Stimulated activated CD4-positive, alpha-beta T cell treated with anti-CD3 and anti-CD28 coated beads, Interleukin-2, amount 100 ng/mL, for 48 hours (primary cell): ENCODE measurements around the gene TAF7L.
A peak's percentile ranks its signal among the peaks of the same experiment; 100 is the strongest.
"Not testable (repeated sequence)": the region's sequence is repeated elsewhere in the genome, so short reads cannot be mapped to it uniquely, and the experiment has no call there.

Experiments
- DNase-seq, 2 donors: peaks; one replicate each; pipeline ENCODE4 v3.0.0-alpha.2; 2020

Gene TAF7L, protein sequence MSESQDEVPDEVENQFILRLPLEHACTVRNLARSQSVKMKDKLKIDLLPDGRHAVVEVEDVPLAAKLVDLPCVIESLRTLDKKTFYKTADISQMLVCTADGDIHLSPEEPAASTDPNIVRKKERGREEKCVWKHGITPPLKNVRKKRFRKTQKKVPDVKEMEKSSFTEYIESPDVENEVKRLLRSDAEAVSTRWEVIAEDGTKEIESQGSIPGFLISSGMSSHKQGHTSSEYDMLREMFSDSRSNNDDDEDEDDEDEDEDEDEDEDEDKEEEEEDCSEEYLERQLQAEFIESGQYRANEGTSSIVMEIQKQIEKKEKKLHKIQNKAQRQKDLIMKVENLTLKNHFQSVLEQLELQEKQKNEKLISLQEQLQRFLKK

GRCh38 chrX:101290957-101291603 lies at the start of gene TAF7L:
Gene TAF7L (minus strand): TSS chrX:101291334. CDS start chrX:101287543, 3,791 bp downstream.
- DNase-seq: no peak

GRCh38 chrX:101337776-101338271 lies 46.7 kb upstream of the TAF7L start:
- no peak for DNase-seq

GRCh38 chrX:101334310-101334709 lies 43.2 kb upstream of the TAF7L start:
- DNase-seq: not testable (repeated sequence)

GRCh38 chrX:101326600-101326999 lies 35.5 kb upstream of the TAF7L start:
- DNase-seq: not testable (repeated sequence)

DNA sequence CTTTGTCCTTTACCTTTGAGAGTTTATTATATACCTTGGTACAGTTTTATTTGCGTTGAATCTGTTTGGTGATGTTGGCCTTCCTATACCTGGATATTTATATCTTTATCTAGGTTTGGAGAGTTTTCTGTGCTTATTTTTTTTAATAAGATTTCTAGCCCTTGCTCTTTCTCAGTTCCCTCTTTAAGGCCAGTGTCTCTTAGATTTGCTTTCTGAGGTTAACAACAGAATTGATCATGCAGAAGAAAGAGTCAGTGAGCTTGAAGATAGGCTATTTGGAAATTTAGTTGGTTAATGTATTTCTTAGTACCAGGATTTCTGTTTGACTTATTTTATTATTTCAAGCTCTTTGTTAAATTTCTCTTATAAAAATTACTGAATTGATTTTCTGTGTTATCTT lies 12.7 kb upstream of the TAF7L start:
- no peak for DNase-seq

GRCh38 chrX:101295603-101296002 lies 4.5 kb upstream of the TAF7L start:
- DNase-seq: not testable (repeated sequence)

GRCh38 chrX:101287402-101287801 lies 3.7 kb downstream of the TAF7L start:
- peak; percentile 1 to 18 for DNase-seq

GRCh38 chrX:101276238-101276637 lies 14.9 kb downstream of the TAF7L start:
- no peak for DNase-seq

DNA sequence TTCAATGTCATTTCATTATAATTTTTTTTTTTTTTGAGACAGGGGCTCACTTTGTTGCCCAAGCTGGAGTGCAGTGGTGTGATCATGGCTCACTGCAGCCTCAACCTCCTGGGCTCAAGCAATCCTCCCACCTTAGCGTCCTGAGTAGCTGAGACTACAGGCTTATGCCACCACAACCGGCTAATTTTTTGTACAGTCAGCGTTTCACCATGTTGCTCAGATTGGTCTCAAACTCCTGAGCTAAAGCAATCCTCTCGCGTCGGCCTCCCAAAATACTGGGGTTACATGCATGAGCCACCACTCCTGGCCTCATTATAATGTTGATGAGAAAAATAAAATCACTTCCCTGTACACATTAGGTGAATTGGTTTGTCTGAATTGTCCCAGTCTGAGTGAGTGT lies 16.9 kb downstream of the TAF7L start:
- no peak for DNase-seq

GRCh38 chrX:101265869-101266428 lies 25.2 kb downstream of the TAF7L start:
- DNase-seq: no peak

DNA sequence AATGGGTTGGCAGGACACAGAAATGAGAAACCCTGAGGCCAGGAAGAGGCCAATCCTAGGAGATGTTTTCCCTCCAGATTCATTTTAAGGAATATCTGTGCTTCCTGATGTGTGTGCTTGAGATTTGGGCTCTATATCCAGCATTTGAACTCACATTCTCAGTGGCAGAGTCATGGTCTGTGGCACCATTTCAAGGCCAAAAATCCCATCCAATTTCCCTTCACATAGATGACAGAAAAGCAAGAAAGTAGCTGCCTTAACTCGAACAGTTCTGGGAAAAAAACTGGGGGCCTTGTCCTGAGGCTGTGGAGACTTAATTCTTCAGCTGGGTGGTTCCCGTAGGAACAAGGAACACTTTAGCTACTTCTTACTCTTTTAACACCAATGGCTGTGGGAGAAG lies 27.4 kb downstream of the TAF7L start:
- DNase-seq: no peak

- DNase-seq: no peak
Measured at GRCh38 chrX:101262590-101262989, 28.5 kb downstream of the TAF7L start.

GRCh38 chrX:101260435-101260834 lies 30.7 kb downstream of the TAF7L start:
- no peak for DNase-seq

DNA sequence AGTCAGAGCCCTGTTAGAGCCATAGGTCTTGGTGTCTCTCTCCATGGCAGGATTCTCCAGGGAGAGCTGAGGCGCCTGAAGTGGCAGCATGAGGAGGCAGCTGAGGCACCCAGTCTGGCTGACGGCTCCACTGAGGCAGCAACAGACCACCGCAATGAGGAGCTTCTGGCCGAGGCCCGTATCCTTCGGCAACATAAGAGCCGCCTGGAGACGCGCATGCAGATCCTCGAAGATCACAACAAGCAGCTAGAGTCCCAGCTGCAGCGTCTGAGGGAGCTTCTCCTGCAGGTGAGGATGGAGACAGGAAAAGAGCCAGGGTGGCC lies 32.9 kb downstream of the TAF7L start:
- DNase-seq: no peak

DNA sequence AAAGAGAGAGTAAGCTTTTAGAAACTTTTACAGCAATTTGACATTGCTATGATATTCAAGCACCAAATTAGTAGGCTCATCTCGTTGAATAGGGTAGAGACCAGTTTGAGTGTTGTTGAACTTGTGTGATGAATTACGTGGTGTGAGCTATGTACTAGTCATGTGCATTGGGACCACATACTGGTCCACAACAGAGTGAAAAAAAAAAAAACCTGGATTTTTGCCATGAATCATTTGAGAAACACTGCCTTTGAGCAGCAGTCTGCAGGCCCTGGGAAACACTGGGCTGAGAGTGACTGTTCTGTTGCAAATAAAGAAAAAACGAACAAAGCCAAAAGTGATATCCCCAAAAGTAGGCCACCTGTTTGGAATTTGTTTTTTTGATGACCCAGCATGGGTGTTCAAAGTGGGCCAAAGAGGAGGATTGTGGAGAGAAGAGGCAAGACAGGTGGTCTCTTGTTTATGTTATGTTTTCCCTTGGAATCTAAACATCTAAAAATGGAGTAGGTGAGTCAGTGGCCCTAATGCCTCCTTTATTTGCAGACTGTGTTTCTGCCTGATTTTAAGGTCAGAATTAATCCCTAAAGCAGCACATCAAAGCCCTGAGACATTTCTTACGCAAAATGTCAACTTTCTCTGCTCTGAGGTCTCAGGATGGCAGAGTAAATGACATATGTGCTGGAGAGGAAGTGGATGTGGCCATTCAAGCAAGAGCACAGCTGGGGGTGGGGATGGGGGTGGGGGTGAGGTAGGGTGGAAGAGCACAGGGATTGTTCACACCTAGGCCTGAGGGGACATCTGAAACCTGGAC lies 33.5 kb downstream of the TAF7L start:
- no peak for DNase-seq

- no peak for DNase-seq
Measured at GRCh38 chrX:101252634-101253033, 38.5 kb downstream of the TAF7L start.

DNA sequence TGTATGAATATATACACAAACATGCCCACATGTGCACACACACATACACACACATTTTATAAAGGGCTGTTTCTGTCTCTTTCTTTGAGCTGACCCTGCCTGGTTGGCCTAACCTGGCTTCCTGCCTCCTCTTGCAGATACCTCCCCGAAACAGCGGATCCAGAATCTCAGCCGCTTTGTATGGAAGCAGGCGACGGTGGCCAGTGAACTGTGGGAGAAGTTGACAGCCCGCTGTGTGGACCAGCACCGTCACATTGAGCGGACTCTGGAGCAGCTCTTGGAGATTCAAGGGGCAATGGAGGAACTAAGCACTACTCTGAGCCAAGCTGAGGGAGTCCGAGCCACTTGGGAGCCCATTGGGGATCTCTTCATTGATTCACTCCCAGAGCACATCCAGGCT lies 49.6 kb downstream of the TAF7L start:
- no peak for DNase-seq

DNA sequence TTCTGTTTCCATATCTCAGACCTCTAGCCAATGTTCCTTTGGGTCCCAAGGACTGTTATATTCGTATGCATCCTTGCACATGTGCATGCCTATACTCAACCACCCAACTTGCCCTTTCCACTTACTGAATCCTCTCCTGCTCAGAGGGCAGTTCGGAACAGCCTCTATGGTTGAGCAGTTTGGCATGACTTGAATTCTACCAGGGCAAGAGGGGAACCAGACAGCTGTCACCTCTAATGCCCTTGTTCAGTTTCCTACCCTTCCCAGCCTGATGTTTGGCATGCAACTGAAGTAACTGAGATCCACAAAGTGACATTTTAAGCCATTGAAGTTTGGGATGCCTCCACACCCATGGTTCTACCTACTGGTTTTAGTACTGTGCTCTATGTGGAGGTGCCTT lies 54.1 kb downstream of the TAF7L start:
- no peak for DNase-seq

DNA sequence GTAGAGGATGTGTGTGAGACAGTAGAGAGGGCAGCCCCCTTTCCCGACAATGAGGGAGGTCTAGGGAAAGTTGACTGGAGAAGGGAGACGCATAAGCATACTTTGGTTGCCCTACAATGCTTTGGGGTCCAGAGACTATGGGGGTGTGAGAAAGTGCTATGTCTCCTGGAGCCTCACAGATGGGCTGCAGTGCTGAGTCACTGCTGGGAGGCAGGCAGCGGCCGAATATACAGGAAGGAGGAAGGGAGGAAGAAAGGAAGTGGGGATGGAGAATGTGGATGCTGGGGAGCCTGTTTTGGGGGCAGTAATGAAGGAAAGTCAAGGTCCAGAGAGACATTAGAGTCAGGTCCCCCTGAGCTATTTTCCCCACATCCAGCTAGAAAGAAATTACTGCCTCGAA lies 58.8 kb downstream of the TAF7L start:
- no peak for DNase-seq

DNA sequence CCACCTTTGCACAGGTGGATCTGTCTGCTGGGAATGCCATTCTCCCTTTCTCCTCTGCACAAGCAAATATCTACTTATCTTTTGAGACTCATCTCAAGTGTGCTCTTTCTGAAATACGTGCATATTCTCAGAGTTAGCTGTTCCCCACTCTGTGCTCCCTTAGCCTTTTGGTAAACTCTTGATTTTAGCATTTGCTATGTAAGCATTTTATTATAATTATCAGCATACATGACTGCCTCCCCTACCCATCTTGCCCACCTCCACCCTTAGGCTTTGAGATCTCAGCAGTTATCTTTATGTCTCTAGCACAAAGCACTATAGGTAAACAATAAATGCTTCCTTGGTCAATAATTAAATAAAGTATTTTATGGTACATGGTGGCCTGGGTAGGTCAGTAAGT lies 60.1 kb downstream of the TAF7L start:
- no peak for DNase-seq

- no peak for DNase-seq
Measured at GRCh38 chrX:101230636-101231035, 60.5 kb downstream of the TAF7L start.

DNA sequence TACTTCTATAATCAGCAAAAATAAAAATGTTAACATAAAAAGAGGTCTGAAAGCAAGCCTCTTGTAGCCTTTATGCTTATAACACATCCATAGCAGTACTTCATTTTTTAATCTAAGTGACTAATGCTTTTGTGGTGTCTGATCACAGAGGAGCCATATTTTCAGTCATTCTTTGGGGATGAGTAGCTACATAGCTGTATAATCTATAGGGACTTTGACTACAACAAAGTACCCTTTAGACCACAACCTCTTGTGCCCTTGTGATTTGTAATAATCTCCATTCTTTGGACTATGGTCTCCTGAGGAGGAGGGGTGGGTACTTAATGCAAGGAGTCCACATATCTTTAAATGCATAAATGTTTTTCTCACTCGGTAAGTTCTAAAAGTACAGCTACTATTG lies 62.0 kb downstream of the TAF7L start:
- DNase-seq: no peak

- no peak for DNase-seq
Measured at GRCh38 chrX:101223226-101223625, 67.9 kb downstream of the TAF7L start.
